ENCODE results near the gene PKHD1.

PKHD1 gene

GRCh38 chr6:51768087-51768486, 319.3 kb downstream of the PKHD1 start:
- TF ChIP-seq SIN3A (IDR thresholded peaks at IDR 0.05; ENCODE audit: borderline replicate concordance, insufficient read depth, low read length) (no peak), FOXP2 (optimal IDR thresholded peaks at IDR 0.05; ENCODE audit: borderline replicate concordance, extremely low read depth, extremely low read length, insufficient read depth) (no peak), TAF1 (IDR thresholded peaks at IDR 0.05; ENCODE audit: borderline replicate concordance, insufficient read depth, low read length) (no peak), POLR2AphosphoS5 (IDR thresholded peaks at IDR 0.05; ENCODE audit: low read depth, low read length) (no peak)
- TF ChIP-seq, protein P1, sequence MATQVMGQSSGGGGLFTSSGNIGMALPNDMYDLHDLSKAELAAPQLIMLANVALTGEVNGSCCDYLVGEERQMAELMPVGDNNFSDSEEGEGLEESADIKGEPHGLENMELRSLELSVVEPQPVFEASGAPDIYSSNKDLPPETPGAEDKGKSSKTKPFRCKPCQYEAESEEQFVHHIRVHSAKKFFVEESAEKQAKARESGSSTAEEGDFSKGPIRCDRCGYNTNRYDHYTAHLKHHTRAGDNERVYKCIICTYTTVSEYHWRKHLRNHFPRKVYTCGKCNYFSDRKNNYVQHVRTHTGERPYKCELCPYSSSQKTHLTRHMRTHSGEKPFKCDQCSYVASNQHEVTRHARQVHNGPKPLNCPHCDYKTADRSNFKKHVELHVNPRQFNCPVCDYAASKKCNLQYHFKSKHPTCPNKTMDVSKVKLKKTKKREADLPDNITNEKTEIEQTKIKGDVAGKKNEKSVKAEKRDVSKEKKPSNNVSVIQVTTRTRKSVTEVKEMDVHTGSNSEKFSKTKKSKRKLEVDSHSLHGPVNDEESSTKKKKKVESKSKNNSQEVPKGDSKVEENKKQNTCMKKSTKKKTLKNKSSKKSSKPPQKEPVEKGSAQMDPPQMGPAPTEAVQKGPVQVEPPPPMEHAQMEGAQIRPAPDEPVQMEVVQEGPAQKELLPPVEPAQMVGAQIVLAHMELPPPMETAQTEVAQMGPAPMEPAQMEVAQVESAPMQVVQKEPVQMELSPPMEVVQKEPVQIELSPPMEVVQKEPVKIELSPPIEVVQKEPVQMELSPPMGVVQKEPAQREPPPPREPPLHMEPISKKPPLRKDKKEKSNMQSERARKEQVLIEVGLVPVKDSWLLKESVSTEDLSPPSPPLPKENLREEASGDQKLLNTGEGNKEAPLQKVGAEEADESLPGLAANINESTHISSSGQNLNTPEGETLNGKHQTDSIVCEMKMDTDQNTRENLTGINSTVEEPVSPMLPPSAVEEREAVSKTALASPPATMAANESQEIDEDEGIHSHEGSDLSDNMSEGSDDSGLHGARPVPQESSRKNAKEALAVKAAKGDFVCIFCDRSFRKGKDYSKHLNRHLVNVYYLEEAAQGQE (IDR thresholded peaks at IDR 0.05; ENCODE audit: insufficient read depth in 1 of 2, low read depth in 2 of 2, low read length in 2 of 2) = no peak

GRCh38 chr6:51765230-51765629, 322.2 kb downstream of the PKHD1 start:
- no peak for TF ChIP-seq FOXP2 (optimal IDR thresholded peaks at IDR 0.05; ENCODE audit: borderline replicate concordance, extremely low read depth, extremely low read length, insufficient read depth)
- TF ChIP-seq, protein P1 (IDR thresholded peaks at IDR 0.05; ENCODE audit: insufficient read depth in 1 of 2, low read depth in 2 of 2, low read length in 2 of 2) = no peak
- TF ChIP-seq SIN3A (IDR thresholded peaks at IDR 0.05; ENCODE audit: borderline replicate concordance, insufficient read depth, low read length) = no peak
- TF ChIP-seq TAF1 (IDR thresholded peaks at IDR 0.05; ENCODE audit: borderline replicate concordance, insufficient read depth, low read length) = no peak
- no peak for TF ChIP-seq POLR2AphosphoS5 (IDR thresholded peaks at IDR 0.05; ENCODE audit: low read depth, low read length)

- TF ChIP-seq, protein P1 (IDR thresholded peaks at IDR 0.05; ENCODE audit: insufficient read depth in 1 of 2, low read depth in 2 of 2, low read length in 2 of 2) = no peak
- TF ChIP-seq TAF1 (IDR thresholded peaks at IDR 0.05; ENCODE audit: borderline replicate concordance, insufficient read depth, low read length) (no peak), FOXP2 (optimal IDR thresholded peaks at IDR 0.05; ENCODE audit: borderline replicate concordance, extremely low read depth, extremely low read length, insufficient read depth) (no peak), POLR2AphosphoS5 (IDR thresholded peaks at IDR 0.05; ENCODE audit: low read depth, low read length) (no peak), SIN3A (IDR thresholded peaks at IDR 0.05; ENCODE audit: borderline replicate concordance, insufficient read depth, low read length) (no peak)
Measured at GRCh38 chr6:51753635-51754034, 333.8 kb downstream of the PKHD1 start.

DNA sequence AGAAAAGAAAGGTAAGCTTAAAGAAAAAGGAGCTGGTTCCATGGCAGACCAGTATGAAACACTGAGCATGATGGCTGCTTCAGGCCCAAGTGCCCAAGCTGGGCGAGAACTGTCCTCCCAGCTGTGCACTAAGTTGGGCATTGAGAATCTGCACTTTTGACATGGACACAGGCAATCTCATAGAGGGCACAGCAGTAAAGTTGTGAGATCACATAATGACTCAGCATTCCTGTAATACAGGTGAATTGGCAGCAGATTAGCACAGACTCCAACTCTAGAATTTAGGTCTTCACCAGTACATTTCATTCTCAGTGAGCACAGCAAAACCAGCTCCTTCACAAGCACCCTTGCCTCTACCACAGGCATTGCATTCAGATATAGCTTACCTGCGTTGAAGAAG, 343.4 kb downstream of the PKHD1 start:
- no peak for TF ChIP-seq TAF1 (IDR thresholded peaks at IDR 0.05; ENCODE audit: borderline replicate concordance, insufficient read depth, low read length)
- TF ChIP-seq FOXP2 (optimal IDR thresholded peaks at IDR 0.05; ENCODE audit: borderline replicate concordance, extremely low read depth, extremely low read length, insufficient read depth) = no peak
- TF ChIP-seq POLR2AphosphoS5 (IDR thresholded peaks at IDR 0.05; ENCODE audit: low read depth, low read length) = no peak
- no peak for TF ChIP-seq SIN3A (IDR thresholded peaks at IDR 0.05; ENCODE audit: borderline replicate concordance, insufficient read depth, low read length)
- TF ChIP-seq, protein P1 (IDR thresholded peaks at IDR 0.05; ENCODE audit: insufficient read depth in 1 of 2, low read depth in 2 of 2, low read length in 2 of 2) = no peak

DNA sequence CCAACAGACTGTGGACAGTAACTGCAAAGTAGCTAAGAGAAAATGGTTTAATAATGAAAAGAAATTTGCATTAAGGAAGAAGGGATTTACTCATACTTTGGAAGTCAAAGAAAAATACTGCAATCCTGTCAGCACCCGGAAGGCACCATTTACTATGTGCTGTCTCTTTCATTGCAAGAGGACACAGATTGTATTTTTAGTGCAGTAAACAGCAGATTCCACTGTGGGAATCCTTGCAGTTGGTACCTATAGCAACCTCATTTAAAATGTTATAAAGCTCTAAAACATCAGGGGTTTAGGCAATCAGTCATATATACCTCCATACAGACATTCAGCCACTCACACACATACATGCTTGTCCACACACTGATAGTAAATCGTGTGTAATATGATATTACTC, 346.8 kb downstream of the PKHD1 start:
- TF ChIP-seq, protein P1 (IDR thresholded peaks at IDR 0.05; ENCODE audit: insufficient read depth in 1 of 2, low read depth in 2 of 2, low read length in 2 of 2) = no peak
- no peak for TF ChIP-seq POLR2AphosphoS5 (IDR thresholded peaks at IDR 0.05; ENCODE audit: low read depth, low read length)
- no peak for TF ChIP-seq TAF1 (IDR thresholded peaks at IDR 0.05; ENCODE audit: borderline replicate concordance, insufficient read depth, low read length)
- TF ChIP-seq SIN3A (IDR thresholded peaks at IDR 0.05; ENCODE audit: borderline replicate concordance, insufficient read depth, low read length) = no peak
- TF ChIP-seq FOXP2 (optimal IDR thresholded peaks at IDR 0.05; ENCODE audit: borderline replicate concordance, extremely low read depth, extremely low read length, insufficient read depth) = no peak
